Progenitor cell of endocrine pancreas (in vitro differentiated cells): Measurements from ENCODE around the gene PRKCZ. TPM values are rescaled to one million over a fixed set of nuclear protein-coding genes. Genes with fewer than 3 reads are reported as not detected.

ENCODE experiments used
- DNase-seq: peaks from one replicate; pipeline ENCODE4 v3.0.0; 2021; ENCODE audit warnings: low spot score; ENCODE audit not compliant: unreplicated experiment
- H3K27ac Mint-ChIP-seq: 2 replicates; pipeline ENCODE4 v1.8.0; 2021; ENCODE audit warnings: mild to moderate bottlenecking, moderate library complexity, mixed read lengths
- H3K27me3 Mint-ChIP-seq: 2 replicates; pipeline ENCODE4 v1.8.0; 2021; ENCODE audit warnings: mixed read lengths
- H3K36me3 Mint-ChIP-seq: 2 replicates; pipeline ENCODE4 v1.8.0; 2022; ENCODE audit warnings: mixed read lengths; ENCODE audit not compliant: insufficient read depth
- H3K4me1 Mint-ChIP-seq: 2 replicates; pipeline ENCODE4 v1.8.0; 2021; ENCODE audit warnings: low read depth, mixed read lengths
- H3K4me3 Mint-ChIP-seq: 2 replicates; pipeline ENCODE4 v1.8.0; 2021; ENCODE audit warnings: low read depth, mild to moderate bottlenecking, moderate library complexity, mixed read lengths
- H3K9me3 Mint-ChIP-seq: 2 replicates; pipeline ENCODE4 v1.8.0; 2021; ENCODE audit warnings: low read depth, mixed read lengths
- CTCF ChIP-seq: fragments of 200-600 bp; sonication (generic); IDR thresholded peaks from one replicate; pipeline ENCODE4 v1.5.0; 2021; ENCODE audit warnings: antibody characterized with exemption, mild to moderate bottlenecking; ENCODE audit not compliant: unreplicated experiment
- total RNA-seq: library from RNA; stranded (reverse); gene quantifications from 2 replicates; pipeline ENCODE4 v1.2.1, GENCODE V29; 2021

Gene PRKCZ
- total RNA-seq, 1 donor from 2014 or later: 71.5 TPM

DNA sequence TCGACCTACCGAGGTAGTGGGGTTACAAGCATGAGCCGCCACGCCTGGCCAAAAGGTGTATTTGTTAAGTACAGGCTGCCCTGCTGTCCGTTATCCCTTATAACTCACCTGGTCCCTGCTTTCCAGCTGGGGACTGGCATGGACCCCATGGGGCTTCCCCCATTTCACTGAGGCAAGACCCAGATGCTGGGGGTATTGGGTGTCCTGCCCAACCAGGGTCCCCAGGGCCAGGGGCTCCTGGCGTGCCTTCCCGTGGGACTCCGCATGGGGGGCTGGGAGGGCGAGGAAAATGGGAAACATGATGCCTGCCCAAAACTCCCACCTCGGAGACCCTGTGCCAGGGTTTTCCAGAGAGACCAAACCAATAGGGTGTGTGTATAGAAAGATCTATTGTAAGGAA is 79.9 kb downstream of the PRKCZ start:
- Mint-ChIP-seq H3K27me3 (no peaks in the 10 kb centered on the region), H3K4me3 (no peak overlapping the region), H3K9me3 (no peaks in the 10 kb centered on the region), H3K27ac (no peak overlapping the region), H3K36me3 (no peaks in the 10 kb centered on the region), H3K4me1 (peaks cover 16% of the 10 kb centered on the region)
- TF ChIP-seq CTCF: no peak
- no peak for DNase-seq

DNA sequence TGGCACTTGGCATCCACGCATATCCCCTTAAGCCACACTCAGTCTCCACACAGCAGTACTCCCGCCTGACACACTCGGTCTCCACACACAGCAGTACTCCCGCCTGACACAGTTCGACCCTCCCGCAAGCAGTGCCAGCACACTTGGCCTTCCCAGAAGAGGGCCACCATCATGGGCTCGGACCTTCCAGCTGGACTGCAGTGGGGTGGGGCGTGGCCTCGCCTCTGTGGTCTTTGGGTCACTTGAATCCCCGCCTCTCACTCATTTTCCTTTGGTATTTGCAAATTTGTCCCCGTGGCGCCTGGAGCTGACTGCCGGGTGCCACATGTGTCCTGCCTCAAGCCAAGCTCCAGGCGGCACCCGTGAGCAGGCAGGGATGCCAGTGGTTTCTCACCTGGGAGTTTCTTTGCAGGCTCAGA is 80.7 kb downstream of the PRKCZ start:
- Mint-ChIP-seq H3K36me3 (peaks cover 1% of the 10 kb centered on the region), H3K27ac (no peak overlapping the region), H3K9me3 (no peaks in the 10 kb centered on the region), H3K4me3 (no peak overlapping the region), H3K4me1 (peaks cover 23% of the 10 kb centered on the region), H3K27me3 (no peaks in the 10 kb centered on the region)
- TF ChIP-seq CTCF: no peak
- DNase-seq: no peak

DNA sequence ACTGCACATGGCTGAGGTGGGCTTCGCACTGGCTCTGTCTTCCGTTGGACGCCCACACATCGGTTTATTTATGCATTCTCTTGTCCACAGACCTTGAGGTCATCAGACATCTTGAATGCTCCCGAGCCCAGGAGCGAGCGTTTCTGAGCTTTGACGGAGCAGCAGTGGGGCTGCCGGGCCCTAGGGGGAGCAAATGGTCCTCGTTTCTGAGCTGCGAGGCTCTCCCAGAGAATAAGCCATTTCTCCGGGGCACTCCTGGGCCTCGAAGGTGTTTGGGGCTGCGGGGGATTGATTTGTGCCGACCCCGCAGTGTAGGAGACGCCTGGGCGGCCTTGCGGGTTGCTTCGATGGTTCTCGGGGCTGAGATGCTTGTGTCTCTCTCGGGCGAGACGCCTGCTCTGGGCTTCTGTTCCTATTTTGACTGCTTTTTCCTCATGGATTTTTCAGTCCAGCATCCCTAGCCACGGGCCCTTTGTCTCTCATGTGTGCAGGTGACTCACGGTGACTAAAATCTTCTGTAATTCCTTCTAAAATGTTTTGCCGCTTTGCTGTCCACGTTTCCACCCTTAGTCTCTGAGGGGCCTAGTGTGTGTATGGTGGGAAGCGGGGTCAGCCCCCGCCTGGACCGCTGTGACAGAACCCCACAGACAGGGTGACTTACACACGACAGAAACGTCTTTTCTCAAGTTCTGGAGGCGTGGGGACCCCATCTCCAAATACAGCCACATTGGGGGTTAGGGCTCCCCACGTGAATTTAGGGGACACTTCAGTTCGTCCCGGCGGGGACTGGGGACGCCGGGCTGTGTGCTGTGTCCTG is 82.2 kb downstream of the PRKCZ start:
- H3K4me1 Mint-ChIP-seq: peaks cover 30% of the 10 kb centered on the region
- H3K27me3 Mint-ChIP-seq: no peaks in the 10 kb centered on the region
- H3K9me3 Mint-ChIP-seq: no peaks in the 10 kb centered on the region
- peak; percentile 40 for TF ChIP-seq CTCF
- no peak for DNase-seq
- peaks cover 1% of the 10 kb centered on the region for H3K36me3 Mint-ChIP-seq
- peak overlapping the region; percentile 89 for H3K27ac Mint-ChIP-seq
- H3K4me3 Mint-ChIP-seq: peak overlapping the region; percentile 73

DNA sequence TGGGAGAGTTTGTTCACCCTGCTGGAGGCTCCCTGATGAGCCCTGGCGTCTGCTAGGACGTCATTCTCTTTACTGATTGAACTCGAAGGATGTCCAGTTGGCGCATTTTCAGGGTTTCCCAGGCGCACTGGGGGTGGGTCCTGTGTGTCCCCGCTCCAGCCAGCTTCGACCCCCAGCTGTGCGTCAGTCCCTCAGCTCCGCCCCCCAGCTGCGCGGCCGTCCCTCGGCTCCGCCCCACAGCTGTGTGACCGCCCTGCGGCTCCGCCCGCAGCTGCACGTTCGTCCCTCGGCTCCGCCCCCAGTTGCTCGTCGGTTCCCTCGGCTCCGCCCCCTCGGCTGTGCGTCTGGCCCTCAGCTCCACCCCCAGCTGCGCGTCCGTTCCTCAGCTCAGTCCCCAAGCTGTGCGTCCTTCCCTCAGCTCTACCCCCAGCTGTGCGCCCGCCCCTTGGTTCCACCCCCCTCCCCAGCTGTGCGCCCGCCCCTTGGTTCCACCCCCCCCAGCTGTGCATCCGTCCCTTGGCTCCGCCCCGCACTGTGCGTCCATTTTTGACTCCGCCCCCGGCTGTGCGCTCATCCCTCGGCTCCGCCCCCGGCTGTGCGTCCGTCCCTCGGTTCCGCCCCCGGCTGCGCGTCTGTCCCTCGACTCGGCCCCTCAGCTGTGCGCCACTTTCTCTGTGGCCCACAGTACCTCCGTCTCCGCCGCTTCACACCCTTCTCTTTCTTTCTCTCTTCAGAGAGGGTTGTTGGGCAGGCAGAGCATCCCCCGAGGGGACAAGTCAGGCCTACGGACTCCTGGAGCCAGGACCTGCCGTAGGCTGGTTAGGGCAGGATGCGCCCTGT is 83.0 kb downstream of the PRKCZ start:
- no peak for TF ChIP-seq CTCF
- peaks cover 36% of the 10 kb centered on the region for H3K4me1 Mint-ChIP-seq
- no peaks in the 10 kb centered on the region for H3K9me3 Mint-ChIP-seq
- peak overlapping the region; percentile 89 for H3K27ac Mint-ChIP-seq
- H3K4me3 Mint-ChIP-seq: peak overlapping the region; percentile 73
- peak; percentile 86 for DNase-seq
- H3K36me3 Mint-ChIP-seq: peaks cover 1% of the 10 kb centered on the region
- H3K27me3 Mint-ChIP-seq: no peaks in the 10 kb centered on the region

DNA sequence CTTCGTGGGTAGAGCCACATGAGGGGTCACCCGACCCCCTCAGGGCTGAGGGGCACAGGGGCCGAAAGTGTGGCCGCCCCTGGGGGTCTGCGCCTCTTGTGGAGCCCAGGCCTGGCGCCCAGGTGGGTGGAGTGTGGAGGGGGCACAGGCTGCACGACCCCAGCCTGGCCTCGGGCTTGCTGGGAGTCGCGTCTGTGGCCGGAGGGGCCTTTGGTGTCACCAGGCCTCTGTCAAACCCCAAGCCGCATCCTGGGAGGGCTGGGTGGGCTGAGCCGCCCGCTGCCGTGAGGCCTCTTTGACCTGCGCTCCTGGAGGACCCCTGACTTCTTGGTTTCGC is 83.6 kb downstream of the PRKCZ start:
- H3K4me1 Mint-ChIP-seq: peaks cover 39% of the 10 kb centered on the region
- H3K27me3 Mint-ChIP-seq: no peaks in the 10 kb centered on the region
- no peak overlapping the region for H3K4me3 Mint-ChIP-seq
- H3K9me3 Mint-ChIP-seq: no peaks in the 10 kb centered on the region
- peaks cover 1% of the 10 kb centered on the region for H3K36me3 Mint-ChIP-seq
- H3K27ac Mint-ChIP-seq: peak overlapping the region; percentile 88
- no peak for TF ChIP-seq CTCF
- no peak for DNase-seq
